GM19193 (cell line): Measurements from ENCODE around the gene AOC2.

ENCODE experiments used
- POLR2A ChIP-seq: IDR thresholded peaks from 4 replicates; pipeline ENCODE4 v1.6.1; 2011; ENCODE audit not compliant: insufficient read depth, insufficient read length; ENCODE audit errors: extremely low read depth

The AOC2 gene

DNA sequence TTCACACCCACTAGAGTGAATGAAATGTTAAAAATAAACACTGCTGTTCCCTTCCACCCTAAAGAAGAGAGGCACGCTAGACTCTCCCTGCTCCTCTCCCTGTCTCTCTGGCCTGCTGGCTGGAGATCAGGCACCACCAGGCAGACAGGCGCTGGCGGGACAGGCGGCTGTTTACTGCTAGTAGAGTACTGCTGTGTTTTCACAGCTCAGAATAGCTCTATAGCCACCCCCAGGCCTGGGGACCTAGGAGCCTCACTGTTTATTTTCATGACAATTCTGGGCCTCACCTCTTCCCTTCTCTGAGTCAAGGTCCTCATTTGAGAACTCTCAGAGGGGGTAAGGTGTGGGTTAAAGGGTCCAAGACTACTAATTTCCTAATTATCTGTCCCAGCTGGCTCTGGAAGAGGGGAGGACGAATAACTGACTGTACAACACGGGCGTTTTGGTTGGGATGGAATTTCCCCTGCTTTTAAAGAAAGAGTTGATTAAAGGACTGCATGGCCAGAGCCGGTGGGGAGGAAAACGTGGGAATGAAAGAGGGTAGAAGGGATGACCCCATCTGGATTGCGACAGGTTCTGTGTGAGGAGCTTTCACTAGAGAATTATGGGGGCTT, 47.3 kb downstream of the AOC2 start:
- no peak for TF ChIP-seq POLR2A

DNA sequence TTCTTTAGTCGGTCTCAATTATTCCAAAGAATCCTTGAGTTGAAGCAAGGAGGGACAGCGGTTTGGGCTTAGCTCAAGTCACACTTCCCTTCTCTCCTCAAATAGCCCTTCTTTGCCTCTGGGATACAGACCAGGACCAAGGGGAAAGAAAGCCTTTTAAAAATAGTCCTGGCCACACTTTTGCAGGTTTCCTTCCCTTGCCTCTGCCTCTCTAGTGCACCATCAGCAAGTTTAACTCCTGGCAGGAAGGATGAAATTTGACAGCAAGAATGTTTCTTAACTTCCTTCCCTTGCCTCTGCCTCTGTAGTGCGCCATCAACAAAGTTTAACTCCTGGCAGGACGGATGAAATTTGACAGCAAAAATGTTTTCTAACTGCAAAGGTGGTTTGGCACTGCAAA, 49.0 kb downstream of the AOC2 start:
- no peak for TF ChIP-seq POLR2A

DNA sequence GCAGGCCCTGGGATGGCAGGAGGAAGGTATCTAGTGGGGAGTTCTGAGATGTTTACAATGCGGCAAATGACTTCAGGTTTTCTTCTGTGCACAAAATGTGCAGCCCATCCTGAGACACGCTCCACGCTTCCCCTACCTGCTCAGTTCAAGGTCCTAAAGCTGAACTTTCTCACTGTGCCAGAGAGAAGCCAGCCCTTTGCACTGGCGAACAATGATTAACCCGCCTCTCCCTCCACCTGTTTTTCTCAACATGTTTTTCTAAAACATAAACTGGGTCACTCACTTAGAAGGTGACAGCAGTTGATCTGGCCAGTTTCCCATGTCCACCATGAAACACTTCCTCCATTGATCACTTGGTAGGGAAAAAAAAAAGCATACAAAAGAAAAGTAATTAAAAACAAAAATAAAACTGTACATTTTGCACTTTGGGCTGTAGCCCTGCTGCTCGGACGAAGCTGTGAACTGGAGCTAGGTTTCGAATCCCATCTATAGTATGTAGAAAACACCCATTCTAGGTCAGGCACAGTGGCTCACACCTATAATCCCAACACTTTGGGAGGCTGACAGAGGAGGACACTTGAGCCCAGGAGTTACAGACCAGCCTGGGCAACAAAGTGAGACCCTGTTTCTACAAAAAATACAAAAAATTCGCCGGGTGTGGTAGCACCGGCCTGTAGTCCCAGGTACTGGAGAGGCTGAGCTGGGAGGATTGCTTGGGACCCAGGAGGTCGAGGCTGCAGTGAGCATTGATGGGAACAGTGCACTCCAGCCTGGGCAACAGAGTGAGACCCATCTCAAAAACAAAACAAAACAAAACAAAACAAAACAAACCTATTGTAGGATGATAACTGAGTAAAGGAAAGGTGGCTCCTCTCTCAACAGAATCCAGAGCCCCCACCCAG, 50.2 kb downstream of the AOC2 start:
- TF ChIP-seq POLR2A = no peak

DNA sequence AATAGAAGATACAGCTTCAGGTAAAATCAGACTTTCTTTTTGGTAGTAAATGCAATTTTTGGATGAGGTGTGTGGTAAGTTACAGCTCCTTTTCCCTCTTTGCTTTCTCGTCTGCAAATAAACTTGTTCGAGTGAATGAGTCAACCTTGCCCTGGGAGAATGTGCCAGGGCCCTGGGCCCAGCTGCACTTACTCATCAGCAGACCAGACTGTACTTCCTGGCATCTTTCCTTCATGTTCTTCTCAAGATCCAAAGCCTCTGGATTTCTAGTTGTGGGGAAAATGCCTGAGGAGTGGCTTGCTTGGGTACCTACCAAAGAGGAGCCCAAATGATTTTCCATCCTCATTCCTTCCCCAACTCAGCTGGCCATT, 50.8 kb downstream of the AOC2 start:
- TF ChIP-seq POLR2A = no peak

DNA sequence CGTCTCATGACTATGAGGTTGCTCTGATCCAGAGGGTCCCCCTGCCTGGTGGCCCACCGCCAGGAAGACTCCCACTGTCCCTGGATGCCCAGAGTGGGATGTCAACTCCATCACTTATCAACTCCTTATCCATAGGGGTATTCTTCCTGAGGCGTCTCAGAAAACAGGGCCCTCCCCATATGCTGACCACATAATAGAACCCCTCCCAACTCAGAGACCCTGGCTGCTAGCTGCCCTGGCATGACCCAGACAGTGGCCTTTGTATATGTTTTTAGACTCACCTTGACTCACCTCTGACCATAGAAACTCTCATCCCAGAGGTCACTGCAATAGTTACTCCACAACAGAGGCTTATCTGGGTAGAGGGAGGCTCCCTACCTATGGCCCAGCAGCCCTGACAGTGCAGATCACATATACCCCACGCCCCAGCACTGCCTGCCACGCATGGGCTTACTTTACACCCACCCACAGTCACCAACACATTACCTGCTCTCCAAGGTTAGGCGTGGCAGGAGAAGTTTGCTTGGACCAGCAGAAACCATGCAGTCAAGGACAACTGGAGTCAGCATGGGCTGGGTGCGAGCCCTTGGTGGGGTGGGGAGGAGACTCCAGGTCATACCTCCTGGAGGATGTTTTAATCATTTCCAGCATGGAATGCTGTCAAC, 53.9 kb downstream of the AOC2 start:
- TF ChIP-seq POLR2A = no peak
